Measurements from ENCODE around the gene HOXA10. TPM values are rescaled to one million over a fixed set of nuclear protein-coding genes. Genes with fewer than 3 reads are reported as not detected.

The HOXA10 gene
- total RNA-seq, 1 donor from 2014 or later = 0.12 TPM

DNA sequence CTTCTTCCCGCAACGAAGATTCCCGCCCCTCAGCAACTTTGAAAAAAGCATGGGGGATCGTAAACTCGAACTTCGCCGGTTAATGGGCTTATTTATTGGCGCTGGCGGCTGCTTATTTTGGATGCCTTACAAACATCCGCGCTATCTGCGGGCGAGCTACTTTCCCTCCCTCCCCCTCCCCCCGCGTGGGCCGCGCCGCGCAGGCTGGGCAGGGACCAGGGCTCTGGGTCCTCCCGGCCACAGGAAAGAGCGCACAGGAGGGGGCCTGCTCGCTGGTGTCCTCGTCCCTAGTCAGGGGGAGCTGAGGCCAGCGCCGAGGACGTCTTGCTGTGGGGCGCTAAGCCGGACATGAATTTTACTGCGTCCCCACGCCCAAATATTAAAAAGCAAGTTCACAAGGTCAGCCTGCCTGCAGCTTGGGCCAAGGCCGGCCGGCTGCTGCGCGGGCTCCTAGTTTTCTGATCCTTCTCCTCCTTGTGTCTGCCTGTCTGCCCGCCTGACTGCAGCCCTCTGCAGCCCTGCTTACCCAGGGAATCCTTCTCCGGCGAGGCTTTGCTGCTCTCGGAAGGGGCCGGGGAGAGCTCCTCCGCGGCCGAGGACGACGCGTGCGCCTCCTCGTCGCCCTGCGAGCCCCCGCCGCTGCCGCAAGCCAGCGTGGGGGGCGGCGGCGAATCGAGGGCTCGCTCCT, 1.2 kb downstream of the HOXA10 start:
- Mint-ChIP-seq H3K4me3 (ENCODE audit: unreplicated experiment) (peak overlapping the region; percentile 35), H3K27me3 (ENCODE audit: low read depth) (peaks cover 74% of the 10 kb centered on the region), H3K4me1 (ENCODE audit: low read depth) (peaks cover 11% of the 10 kb centered on the region), H3K27ac (ENCODE audit: unreplicated experiment) (no peak overlapping the region), H3K36me3 (ENCODE audit: low read depth) (peaks cover 11% of the 10 kb centered on the region), H3K9me3 (ENCODE audit: low read depth) (no peaks in the 10 kb centered on the region)
- TF ChIP-seq, protein P1, sequence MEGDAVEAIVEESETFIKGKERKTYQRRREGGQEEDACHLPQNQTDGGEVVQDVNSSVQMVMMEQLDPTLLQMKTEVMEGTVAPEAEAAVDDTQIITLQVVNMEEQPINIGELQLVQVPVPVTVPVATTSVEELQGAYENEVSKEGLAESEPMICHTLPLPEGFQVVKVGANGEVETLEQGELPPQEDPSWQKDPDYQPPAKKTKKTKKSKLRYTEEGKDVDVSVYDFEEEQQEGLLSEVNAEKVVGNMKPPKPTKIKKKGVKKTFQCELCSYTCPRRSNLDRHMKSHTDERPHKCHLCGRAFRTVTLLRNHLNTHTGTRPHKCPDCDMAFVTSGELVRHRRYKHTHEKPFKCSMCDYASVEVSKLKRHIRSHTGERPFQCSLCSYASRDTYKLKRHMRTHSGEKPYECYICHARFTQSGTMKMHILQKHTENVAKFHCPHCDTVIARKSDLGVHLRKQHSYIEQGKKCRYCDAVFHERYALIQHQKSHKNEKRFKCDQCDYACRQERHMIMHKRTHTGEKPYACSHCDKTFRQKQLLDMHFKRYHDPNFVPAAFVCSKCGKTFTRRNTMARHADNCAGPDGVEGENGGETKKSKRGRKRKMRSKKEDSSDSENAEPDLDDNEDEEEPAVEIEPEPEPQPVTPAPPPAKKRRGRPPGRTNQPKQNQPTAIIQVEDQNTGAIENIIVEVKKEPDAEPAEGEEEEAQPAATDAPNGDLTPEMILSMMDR (IDR thresholded peaks at IDR 0.05) = no peak
- peak; percentile 51 for DNase-seq (ENCODE audit: low spot score)

DNA sequence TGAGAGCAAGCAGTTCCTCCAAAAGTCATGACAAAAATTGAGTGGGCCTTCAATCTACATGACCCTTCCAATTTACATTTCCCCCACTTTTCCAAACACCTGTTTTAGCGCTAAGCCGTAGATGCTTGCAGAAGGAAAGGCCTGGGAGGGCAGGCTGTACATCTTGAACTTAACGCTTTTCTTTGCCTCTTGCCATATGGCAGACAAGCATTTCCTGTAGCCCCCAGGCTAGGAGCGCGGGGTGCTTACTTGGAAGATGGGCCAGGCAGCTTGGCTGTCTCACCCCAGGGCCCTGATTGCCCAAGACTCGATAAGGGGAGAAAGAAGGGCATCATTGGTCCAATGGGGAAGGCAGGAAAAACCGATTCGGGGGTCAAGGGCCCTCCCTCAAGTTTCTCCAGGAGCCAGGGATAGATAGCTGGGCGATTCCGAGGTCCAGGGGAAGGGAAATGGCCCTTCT, 1.8 kb downstream of the HOXA10 start:
- DNase-seq (ENCODE audit: low spot score) = peak; percentile 67
- Mint-ChIP-seq H3K4me1 (ENCODE audit: low read depth) (peaks cover 11% of the 10 kb centered on the region), H3K36me3 (ENCODE audit: low read depth) (peaks cover 7% of the 10 kb centered on the region), H3K9me3 (ENCODE audit: low read depth) (no peaks in the 10 kb centered on the region), H3K4me3 (ENCODE audit: unreplicated experiment) (no peak overlapping the region), H3K27me3 (ENCODE audit: low read depth) (peaks cover 74% of the 10 kb centered on the region), H3K27ac (ENCODE audit: unreplicated experiment) (no peak overlapping the region)
- TF ChIP-seq, protein P1 (IDR thresholded peaks at IDR 0.05) = no peak

DNA sequence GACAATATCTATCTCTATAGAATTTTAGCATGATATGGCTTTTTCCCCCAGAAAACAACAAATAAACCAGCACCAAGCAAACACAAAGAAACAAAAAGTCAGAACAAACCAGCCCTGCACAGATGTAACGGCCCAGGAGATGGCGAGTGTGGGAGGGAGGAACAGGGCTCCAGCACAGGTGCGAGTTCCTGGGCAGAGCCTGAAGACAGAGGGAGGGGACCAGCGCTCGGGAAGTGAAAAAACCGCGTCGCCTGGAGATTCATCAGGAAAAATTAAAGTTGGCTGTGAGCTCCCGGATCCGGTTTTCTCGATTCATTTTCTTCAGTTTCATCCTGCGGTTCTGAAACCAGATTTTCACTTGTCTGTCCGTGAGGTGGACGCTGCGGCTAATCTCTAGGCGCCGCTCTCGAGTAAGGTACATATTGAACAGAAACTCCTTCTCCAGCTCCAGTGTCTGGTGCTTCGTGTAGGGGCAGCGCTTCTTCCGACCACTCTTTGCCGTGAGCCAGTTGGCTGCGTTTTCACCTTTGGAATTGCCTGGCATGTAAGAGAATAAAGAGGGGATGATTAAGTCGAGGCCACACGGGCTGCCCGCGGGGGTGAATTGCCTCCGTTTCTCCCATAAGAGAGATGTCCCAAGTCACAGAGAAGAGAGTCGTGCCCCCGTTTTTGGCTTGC, 2.3 kb downstream of the HOXA10 start:
- peaks cover 7% of the 10 kb centered on the region for H3K36me3 Mint-ChIP-seq (ENCODE audit: low read depth)
- no peak overlapping the region for H3K4me3 Mint-ChIP-seq (ENCODE audit: unreplicated experiment)
- peaks cover 11% of the 10 kb centered on the region for H3K4me1 Mint-ChIP-seq (ENCODE audit: low read depth)
- TF ChIP-seq, protein P1 (IDR thresholded peaks at IDR 0.05) = no peak
- peak; percentile 47 for DNase-seq (ENCODE audit: low spot score)
- no peak overlapping the region for H3K27ac Mint-ChIP-seq (ENCODE audit: unreplicated experiment)
- H3K27me3 Mint-ChIP-seq (ENCODE audit: low read depth) = peaks cover 74% of the 10 kb centered on the region
- H3K9me3 Mint-ChIP-seq (ENCODE audit: low read depth) = no peaks in the 10 kb centered on the region

DNA sequence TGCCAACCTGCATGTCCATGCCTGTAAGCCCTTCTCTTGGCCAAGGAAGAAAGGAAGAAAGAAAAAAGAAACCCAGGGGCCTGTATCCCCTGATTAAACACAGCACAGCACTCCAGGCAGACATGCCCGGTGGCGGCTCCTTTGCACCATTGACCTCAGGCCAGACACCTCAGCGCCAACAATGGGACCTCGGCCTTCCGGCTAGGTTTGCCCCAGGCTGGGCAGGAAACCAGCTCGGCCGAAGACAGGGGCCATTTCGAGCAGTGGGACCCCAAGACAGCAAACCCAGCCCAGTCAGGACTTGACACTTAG, 2.8 kb downstream of the HOXA10 start:
- Mint-ChIP-seq H3K27me3 (ENCODE audit: low read depth) (peaks cover 74% of the 10 kb centered on the region), H3K27ac (ENCODE audit: unreplicated experiment) (no peak overlapping the region), H3K36me3 (ENCODE audit: low read depth) (peaks cover 7% of the 10 kb centered on the region), H3K9me3 (ENCODE audit: low read depth) (no peaks in the 10 kb centered on the region), H3K4me3 (ENCODE audit: unreplicated experiment) (no peak overlapping the region), H3K4me1 (ENCODE audit: low read depth) (peaks cover 11% of the 10 kb centered on the region)
- DNase-seq (ENCODE audit: low spot score) = peak; percentile 54
- TF ChIP-seq, protein P1 (IDR thresholded peaks at IDR 0.05) = no peak

DNA sequence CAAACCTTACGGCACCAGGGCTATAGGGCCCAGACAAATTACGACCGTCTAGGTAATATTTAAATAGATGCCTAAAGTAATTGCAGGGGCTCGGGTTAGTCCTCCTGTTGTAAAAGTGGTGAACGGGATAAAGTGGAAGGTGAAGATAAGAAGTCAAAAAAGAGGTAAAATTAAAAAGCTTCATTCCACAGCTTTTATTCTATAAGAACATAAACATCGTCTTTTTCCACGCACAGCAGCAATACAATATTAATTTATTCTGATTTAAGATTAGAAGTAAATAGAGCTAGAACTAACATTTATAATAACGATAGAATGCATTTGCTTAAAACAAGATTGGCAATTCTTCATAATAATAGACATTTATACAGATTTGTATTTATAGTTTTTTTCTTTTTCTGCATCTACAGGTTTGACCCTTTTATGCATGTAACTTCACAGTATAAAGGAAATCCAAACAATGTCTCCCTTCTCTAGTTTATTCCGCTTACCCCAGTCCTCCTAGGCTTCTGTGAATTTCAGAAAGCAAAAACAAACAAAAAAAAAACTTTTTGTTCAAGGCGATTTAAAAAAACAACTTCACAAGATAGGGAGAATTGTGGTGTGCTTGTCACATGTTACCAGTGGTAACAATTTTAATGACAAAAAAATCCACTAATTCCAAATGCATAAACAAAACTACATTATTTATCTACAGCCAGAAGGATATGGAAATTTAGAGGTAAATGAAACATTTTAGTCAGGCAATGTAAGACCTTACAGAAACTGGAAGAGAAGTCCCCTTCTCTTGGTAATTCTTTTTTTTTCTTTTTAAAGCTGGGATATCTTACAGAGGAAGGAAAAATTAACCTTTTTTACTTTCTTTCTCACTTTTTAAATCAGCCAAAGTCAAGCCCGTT, 3.4 kb downstream of the HOXA10 start:
- TF ChIP-seq, protein P1 (IDR thresholded peaks at IDR 0.05) = no peak
- H3K27ac Mint-ChIP-seq (ENCODE audit: unreplicated experiment) = no peak overlapping the region
- H3K9me3 Mint-ChIP-seq (ENCODE audit: low read depth) = no peaks in the 10 kb centered on the region
- H3K27me3 Mint-ChIP-seq (ENCODE audit: low read depth) = peaks cover 71% of the 10 kb centered on the region
- H3K36me3 Mint-ChIP-seq (ENCODE audit: low read depth) = peaks cover 7% of the 10 kb centered on the region
- H3K4me3 Mint-ChIP-seq (ENCODE audit: unreplicated experiment) = no peak overlapping the region
- H3K4me1 Mint-ChIP-seq (ENCODE audit: low read depth) = peaks cover 12% of the 10 kb centered on the region
- DNase-seq (ENCODE audit: low spot score) = no peak

Data from chondrocyte (in vitro differentiated cells).